MV-4-11 (cell line): Measurements from ENCODE around the gene NXT1.

Experiments
- DNase-seq: peaks from one replicate; lab custom pipeline; 2025; lab: John Stamatoyannopoulos, UW

The NXT1 gene

GRCh38 chr20:23361119-23361475, 10.5 kb downstream of the NXT1 start:
- DNase-seq, result no peak

DNA sequence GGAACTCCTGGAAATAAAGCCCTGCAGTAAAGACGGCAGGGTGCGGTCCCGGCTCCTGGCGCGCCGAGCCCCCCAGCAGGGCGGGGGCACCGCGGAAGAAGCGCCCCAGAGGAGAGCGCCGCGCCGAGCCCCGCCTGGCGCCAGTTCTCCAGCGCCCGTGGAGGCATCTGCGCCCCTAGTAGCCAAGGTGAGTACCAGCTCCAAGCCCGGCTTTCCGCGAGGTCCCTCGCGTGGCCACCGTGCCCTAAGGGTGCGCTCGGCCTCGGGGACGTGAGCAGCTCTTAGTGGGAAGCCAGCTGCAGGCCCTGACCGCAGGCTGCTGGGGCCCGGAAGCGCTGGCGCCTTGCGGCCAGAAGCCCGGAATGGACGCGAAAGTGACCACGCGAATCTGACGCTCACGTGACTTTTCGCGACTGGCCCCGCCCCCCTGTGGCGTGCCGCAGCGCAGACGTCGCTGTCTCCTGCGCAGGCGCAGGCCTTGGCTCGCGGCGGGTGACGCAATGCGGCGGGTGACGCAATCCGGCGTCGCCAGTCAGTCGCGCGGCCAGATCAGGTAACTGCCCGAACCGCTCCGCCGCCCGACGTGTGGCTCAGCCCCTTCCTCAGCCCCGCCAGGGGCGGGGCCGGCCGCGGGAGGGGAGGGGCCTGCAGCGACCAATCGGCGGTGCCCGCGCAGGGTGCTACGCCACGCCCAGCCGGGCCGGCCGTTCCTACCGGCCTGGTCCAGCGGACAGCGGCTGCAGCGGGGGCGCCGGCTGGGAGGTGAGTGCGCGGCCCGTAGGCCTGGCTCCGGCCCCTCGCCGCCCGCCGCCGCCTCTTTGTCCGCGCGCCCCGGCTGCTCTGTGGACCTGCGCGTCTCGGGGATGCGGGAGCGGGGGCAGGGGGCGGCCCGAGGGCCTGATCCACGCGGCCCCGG, 11.1 kb downstream of the NXT1 start, which contains the start of gene GZF1:
GZF1 (plus strand) TSS at position 707 of the 916 bp plus-strand sequence. CDS start 2,202 bp downstream, outside the sequence.
- peak; percentile 97 for DNase-seq

DNA sequence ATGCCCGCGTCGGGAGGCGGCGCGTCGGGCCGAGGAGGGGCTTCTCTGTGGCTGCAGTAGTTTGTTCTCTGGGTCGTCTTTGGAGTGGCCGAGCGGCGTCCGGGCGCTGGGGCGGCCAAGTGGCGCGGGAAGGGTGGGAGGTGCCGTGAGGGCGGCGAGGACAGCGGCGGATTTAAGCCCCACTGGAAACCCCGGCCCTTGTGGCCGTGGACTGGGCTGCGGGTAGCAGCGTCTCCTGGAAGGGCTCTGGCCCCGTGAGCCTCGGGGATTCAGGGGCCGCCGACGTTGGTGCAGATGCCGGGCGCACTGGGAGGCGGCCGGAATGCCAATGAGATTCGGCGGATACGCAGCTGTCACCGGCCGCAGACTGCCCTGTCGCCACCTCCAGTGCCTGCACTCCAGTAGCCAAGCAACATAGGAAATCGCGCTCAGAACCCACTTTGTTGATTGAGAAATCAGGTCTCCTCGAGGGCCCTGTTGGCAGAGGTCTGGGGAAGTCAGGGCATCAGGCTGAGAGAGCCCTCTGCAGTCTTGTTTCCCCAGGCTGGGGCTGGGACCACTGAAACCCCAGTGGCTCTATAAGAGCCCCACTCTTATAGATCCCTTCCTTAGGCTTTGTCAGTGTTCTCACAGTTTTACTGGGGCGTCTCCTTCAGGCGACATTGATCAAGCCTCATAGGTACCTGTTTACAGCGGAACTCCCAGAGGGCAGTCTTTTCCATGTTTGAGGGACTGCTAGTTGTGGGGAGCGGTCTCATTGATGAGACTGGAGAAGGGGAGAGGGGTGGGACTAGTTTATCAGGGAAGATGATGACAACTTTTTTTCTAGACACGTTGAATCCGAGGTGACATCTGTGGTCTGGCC, 12.0 kb downstream of the NXT1 start:
- DNase-seq, result peak; percentile 77

GRCh38 chr20:23363257-23363649, 12.7 kb downstream of the NXT1 start:
- no peak for DNase-seq

DNA sequence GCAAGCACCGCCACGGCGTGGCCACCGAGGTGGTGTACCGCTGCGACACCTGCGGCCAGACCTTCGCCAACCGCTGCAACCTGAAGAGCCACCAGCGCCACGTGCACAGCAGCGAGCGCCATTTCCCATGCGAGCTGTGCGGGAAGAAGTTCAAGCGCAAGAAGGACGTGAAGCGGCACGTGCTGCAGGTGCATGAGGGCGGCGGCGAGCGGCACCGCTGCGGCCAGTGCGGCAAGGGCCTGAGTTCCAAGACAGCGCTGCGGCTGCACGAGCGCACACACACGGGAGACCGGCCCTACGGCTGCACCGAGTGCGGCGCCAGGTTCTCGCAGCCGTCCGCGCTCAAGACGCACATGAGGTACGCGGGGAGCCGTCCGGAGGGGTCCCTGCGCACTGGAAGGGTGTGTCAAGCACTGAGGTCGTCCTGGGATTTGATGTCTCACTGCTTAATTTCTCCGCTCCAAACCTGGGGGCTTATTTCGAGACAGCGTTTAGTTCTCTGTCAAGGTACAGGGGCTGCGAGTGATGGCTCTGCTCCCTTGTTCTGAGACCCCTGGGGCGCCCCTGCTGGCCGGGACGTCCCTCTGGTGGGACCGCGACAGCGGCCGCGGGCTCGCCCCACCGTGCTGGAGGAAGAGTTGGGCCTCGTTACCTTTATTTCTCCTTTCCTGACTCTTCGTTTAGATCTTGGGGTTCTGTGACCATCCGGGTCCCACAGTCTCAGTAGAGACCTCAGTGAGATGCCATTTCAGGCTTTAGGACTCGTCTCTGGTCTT, 15.0 kb downstream of the NXT1 start:
- no peak for DNase-seq

DNA sequence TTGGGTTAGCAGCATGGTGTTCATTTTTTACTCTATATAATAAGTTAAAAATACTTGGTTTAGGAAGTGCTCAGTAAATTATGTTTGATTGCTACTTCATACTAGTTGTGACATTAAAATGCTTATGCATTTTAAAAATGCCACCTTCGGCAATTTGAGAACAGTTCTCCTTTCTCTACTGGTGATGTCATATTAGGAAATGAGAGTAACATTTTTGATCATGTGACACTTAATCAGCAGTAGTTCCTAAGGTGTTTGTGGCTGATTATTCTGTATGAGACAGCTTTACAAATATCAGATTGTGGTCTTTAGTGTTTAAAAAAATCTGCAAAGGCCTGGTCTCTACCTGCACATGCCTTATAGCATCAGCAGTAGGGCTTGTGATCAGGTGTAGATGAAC, 15.8 kb downstream of the NXT1 start:
- DNase-seq, result peak; percentile 62

- DNase-seq, result no peak
Observed at GRCh38 chr20:23367770-23368169, 17.2 kb downstream of the NXT1 start.

- no peak for DNase-seq
Observed at GRCh38 chr20:23368316-23369071, 17.9 kb downstream of the NXT1 start.

- no peak for DNase-seq
Observed at GRCh38 chr20:23369072-23369823, 18.7 kb downstream of the NXT1 start.

- no peak for DNase-seq
Observed at GRCh38 chr20:23370274-23370673, 19.7 kb downstream of the NXT1 start.

DNA sequence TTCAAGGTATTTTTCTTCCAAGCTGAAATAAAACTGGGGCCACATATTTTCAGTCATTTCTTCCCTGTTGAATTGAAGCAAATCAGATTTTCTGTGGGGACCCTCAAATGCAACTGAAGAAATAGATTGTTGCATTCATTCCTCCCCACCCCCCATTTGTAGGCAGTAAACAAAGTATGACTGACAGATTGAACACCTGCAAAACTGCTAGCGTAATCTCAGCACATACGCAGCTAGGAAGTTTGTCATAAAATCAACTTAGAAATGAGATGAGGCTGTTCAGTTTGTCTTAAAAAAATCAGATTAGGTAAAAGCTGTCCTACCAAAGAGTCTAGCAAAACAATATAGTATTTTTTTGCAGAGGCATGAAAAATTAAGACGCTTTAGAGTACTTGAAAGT, 20.3 kb downstream of the NXT1 start:
- DNase-seq, result no peak

DNA sequence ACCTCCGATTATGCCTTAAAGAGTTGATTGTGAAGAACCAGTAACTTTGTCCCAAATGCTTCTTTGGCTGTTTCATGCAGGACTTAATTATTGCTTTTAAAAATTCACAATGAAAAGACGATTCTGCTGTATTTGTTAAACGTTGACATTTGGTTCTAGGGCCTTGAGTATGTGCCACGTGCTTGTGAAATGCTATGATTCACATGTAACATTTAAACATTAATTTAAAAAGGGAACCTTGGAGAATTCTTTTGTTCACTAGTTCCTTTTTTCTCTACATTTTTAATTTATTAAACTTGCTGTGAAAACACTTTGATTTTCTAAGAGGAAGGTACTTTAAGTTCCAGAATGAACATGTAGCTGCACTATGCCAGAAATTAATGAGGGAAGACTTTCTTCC, 20.9 kb downstream of the NXT1 start:
- peak; percentile 17 for DNase-seq

DNA sequence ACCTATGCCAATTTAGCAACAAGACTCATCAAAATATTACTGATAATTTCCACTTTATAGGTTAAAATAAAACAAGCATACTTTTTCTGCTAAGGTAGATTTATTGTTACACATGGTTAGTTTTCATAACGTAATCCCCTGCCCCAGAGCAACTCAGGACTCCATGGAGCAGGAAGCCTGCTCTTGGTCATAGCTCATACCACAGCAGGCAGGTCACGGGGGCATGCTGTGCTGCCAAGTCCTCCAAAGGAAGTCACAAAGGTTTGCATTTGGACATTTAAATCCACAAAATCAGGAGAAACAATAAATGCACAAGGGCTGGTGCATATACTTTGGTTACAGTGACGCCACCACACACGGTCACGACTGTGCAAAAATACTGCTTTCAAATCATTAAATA, 23.9 kb downstream of the NXT1 start:
- no peak for DNase-seq

GRCh38 chr20:23375827-23376226, 25.2 kb downstream of the NXT1 start:
- DNase-seq, result no peak

DNA sequence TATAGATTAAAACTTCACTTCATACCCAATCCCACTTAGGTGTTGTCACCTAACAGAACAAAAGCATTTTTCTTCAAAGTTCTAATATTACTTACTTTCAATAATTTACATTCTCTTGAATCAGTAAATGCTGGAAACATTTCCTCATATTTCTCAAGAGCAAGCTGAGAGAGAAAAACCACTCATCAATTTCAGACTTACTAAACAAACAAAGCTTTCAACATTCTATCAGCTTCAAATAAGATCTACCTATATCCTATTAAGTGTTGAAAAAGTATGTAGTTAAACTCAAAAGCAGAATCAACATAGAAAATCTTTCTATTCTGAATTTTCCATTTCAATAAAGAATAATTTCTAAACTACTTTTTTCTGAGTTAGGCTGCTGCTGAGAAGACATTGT, 29.2 kb downstream of the NXT1 start:
- DNase-seq, result no peak

DNA sequence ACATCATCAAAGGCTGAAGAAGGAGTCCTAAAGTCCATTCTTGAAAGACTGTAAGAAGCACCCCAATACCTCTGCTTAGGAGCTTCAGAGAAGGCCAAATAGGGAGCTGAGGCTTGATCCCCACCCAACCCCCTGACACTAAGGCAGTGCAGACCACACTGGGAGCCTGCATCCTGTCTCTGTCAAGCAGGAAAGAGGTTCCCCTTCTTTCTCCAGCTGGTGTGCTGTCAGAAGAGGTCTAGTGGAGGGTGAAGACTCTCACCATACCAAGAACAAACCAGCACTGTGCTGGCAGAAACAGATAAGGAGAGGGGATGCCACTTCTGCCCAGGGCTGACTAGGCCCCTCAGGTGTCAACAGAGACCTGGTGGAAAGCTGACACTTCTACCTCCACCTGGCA, 31.3 kb downstream of the NXT1 start:
- DNase-seq, result no peak

DNA sequence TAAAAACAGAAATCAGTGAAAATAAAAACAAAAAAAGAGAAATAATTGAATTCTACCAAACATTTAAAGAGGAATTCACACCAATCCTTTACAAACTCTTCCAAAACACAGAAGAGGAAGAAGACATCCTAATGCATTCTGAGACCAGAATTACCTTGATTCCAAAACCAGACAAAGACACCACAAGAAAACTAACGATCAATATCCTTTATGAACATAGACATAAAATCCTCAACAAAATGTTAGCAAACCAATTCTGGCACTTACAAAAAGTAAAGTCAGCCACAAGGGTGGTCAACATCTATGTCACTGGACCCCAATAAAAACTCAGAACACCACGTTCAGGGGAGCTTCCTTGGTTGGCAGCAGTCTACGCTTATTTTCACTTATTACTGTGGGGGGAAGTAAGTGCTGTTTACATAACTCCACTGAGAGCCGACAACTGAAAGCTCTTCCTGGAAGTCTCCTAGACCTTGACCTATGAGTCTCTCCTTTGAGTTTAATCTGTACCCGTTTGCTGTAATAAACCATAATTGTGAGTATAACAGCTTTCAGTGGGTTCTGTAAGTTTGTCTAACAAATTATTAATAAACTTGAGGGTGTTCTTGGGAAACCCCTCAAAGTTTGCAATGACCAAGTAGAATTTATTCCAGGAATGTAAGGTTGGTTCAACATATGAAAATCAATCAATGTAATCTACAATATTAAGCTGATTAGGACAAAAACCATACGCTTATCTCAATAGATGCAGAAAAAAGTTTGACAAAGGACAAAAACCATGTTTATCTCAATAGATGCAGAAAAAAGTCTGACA, 35.9 kb downstream of the NXT1 start:
- DNase-seq, result no peak

- DNase-seq, result no peak
Observed at GRCh38 chr20:23387118-23387443, 36.5 kb downstream of the NXT1 start.

GRCh38 chr20:23390091-23390774, 39.6 kb downstream of the NXT1 start:
- DNase-seq, result no peak
